OCI-M1 (cell line): ENCODE measurements around the gene DNAJB12.
"Not testable (repeated sequence)": the region's sequence is repeated elsewhere in the genome, so short reads cannot be mapped to it uniquely, and the experiment has no call there.

ENCODE experiments used
- DNase-seq: peaks from one replicate; lab custom pipeline; 2025; lab: John Stamatoyannopoulos, UW

Gene DNAJB12

DNA sequence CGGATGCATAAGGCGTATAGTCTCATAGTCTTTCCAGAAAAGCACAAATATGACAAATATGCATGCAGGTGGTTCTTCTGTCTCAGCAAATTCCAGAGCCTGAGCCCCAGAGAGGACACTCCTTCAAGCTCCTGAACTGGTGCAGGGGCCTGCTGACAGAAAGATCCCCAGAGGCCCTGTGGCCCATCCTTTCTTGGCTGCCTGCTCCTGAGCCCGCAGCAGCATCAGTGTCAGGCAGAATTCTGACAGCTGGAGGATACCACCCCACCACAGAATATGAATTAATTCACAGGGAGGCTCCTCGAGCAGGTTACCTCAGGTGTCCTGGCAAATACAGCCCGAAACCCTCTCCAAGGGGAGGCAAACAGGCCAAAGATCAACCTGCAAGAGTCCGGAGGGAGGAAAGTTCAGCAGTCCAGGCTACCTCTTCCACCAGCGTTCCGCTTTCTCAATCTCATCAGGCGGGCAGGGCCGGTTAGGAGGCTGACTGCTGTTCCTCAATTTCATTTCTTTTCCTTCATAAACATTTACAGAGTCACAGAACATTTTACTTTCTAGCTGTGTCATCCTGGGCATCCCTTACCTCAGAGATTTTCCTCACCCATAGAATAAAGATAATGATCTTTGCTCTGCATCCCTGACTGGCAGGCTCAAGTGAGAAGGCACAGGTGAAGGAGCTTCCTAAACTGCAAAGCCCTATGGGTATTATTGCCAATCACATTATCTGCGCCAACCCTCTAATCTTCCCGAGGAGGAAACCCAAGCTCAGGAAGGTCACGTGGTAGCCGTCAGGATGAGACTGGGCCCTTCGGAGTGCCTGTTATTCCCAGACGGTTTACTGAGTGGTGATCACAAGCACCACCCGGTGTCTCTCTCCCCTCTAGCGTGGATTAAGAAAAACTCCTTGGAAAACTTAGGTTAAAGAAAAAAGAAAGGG is 1.4 kb downstream of the DNAJB12 start:
- peak; percentile 76 for DNase-seq

DNA sequence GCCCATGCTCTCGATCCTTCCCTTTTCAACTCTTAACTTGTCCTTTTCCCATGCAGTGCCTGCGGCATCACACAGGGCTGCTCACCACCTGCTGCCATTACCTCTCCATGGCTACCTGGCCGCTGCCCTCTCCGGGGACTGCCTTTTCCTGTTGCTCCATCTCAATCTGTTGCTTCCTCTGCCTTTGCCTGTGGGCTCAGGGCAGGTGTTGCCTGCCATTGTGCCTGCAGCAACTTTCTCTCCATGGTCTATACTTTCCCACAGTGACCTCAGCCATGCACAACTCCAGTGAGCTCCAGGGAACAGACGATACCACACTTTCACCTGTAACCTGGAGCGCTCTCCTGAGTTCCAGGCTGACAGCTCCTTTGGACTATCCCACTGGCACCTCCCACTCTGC is 3.2 kb downstream of the DNAJB12 start:
- no peak for DNase-seq

DNA sequence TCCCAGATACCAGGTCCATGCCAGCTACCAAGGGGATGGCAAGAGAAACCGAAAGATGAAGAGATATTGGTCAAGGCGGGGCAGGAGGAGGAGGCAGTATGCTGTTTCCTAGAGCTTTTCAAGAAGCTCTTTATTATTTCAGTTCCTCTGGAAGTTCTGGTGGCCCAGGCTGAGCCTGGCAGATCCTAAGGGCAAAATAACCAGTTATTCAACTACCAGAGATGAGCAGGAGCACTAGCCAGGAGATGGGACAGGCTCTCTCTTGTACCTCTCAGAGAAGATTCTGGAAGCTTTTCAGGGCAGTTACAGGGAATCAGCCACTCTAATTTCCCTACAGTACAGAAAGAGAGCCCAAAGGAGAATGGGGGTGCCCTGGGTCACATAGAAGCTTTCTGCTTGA is 5.3 kb downstream of the DNAJB12 start:
- DNase-seq, result no peak

DNA sequence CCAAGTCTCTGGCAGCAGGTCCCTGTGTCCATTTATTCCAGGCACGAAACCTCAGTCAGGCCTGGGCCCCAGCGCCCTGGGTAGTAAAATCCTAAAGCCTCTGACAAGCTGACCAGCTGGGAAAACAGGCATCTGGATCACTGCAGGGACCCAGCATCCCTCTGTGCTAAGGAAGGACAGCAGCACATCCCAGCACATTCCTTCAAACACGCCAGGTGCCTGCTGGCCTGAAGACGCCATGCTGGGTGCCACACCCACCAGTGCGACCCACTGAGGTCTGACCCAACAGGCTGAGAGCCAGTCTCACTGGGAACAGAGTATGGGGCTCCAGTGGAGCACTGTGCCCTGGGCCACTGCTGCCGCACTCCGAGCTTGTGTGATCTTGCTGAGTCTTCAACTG is 6.4 kb downstream of the DNAJB12 start:
- no peak for DNase-seq

DNA sequence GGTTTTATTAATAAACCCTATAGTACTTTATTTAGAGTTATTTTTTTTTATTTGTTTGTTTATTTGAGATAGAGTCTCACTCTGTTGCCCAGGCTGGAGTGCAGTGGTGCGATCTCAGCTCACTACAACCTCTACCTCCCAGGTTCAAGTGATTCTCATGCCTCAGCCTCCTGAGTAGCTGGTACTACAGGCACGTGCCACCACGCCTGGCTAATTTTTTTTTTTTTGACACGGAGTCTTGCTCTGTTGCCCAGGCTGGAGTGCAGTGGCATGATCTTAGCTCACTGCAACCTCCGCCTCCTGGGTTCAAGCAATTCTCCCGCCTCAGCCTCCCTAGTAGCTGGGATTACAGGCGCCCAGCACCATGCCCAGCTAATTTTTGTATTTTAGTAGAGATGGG is 8.6 kb downstream of the DNAJB12 start:
- not testable (repeated sequence) for DNase-seq

DNA sequence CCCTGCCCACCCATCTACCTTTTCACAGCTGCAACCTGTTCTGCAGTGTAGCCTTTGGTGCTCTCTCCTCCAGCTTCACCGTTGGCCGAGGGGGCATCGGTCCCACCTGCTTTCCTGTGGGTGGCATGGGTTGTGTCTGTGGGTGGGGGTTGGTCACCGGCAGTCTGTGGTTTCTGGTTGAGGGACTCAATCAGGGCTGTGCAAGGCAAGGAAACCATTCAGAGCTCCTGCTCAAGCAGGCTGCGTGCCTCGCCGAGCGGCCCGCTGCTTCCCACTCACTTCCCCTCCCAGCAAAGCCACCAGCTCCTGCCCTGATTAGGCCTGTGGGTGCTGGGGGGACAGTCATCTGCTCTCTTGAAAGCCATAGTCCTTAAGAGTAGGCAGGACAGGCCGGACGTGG is 9.8 kb downstream of the DNAJB12 start:
- DNase-seq, result no peak

DNA sequence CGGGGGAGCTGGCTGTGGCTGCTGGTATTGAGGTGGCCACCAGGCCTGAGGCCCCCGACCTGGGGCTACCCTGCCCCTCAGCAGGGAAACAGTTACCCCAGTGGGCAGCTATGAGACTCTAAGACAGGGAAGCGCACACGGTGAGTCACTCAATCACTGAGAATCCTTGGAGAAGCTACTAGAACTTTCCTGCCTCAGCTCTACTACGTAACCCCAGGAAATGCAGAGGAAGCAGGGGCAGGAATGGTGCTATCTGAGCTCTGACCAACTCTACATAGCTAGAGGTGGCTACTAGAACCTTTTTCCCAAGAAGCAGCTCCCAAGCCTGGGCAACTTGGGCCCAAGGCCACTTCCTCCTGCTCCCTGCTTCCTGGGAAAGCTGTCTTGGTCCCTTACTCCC is 11.8 kb downstream of the DNAJB12 start:
- DNase-seq, result no peak

DNA sequence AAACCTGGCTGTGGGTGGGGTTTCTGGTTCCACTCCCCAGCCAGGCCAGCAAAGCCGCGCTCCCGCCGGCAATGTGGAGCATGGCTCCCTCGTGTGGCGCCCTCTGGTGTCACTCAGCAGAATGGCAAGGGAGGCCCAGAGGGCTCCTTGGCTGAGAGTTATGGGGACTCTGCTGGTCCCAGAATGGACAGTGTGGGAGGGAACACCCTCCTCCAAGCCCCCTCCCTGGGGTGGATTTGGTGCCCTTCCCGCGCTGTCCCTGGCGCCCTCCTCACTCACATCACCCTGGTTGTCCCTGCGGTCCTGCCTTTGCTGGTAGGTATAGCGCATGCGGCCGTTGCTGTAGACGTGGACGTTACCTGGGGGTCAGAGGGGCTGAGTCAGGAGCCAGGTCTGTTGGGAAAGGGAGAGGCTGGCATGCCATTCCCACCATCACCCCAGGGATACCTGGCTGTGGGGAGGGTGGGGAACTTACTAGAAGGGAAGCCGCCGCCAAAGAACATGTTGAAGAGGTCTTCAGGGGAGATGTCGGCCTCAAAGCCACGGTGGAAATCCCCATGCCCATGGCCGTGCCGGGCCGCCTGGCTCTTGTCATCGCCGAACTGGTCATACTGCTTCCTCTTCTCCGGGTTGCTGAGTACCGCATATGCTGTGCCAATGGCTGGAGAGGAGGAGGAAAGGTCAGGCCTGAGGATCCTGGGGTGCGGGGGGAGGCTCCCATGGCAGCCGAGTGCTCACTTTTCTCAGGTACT is 14.0 kb downstream of the DNAJB12 start:
- peak; percentile 89 for DNase-seq

DNA sequence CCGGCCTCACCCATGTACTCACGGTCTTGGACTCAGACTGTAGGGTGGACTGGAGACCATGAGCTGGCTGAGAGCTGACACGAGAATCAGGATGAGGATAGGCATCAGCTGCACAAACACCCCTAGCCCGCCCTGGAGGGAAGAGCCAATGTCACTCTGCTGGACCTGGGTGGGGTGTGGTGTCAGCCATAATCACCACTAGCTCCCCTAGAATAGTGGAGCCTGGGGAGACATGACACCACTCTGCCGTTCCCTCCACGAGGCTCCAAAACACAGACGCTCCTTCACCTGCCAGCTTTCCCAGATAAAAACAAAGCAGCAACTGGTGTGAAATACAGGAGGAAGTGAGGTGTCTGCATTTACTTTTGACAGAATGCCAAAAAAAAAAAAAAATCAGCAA is 16.5 kb downstream of the DNAJB12 start:
- DNase-seq, result no peak

DNA sequence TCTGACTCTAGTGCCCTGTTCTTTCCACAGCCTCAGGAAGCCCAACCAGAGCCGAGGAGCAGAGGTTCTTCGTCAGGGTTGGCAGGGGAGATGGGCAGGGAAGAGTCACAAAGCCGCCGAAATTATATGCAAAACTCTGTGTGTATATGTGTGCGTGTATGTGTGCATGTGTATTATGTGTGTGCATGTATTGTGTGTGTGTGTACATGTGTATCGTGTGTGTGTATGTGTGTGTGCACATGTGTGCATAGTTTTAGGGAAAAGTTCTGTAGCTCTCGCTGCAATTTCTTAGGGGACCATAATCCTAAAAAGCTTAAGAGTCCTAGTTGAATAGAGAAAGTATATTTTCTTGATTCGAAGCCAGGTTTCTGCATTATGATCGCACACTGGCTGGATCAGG is 17.0 kb downstream of the DNAJB12 start:
- no peak for DNase-seq

DNA sequence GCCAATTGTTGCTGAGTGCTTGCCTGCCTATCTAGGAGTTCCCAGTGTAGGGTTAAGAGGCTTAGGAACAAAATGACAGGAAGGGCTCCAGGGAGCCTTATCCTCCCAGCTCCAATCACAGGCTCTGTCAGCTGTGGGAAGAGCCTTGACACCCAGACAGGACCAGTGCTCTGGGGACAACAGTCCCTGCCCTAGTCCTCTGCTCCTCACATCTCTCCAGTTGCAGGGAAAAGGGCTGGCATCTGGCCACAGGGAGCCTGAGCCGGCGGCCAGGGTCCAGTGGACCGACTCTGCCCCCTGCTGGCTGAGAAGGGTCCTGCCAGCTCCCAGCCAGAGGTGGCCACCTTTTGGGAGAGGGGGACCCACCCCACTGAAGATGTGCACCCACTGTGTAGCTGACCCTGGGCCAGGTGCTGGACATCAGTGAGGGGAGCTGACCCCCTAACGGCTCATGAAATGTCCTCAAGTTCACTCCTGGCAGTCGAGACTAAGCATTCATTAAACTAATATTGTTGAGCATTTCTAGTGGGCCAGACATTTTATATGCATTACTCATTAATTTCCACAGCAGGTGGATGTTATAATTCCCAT is 17.6 kb downstream of the DNAJB12 start:
- DNase-seq, result peak; percentile 84

DNA sequence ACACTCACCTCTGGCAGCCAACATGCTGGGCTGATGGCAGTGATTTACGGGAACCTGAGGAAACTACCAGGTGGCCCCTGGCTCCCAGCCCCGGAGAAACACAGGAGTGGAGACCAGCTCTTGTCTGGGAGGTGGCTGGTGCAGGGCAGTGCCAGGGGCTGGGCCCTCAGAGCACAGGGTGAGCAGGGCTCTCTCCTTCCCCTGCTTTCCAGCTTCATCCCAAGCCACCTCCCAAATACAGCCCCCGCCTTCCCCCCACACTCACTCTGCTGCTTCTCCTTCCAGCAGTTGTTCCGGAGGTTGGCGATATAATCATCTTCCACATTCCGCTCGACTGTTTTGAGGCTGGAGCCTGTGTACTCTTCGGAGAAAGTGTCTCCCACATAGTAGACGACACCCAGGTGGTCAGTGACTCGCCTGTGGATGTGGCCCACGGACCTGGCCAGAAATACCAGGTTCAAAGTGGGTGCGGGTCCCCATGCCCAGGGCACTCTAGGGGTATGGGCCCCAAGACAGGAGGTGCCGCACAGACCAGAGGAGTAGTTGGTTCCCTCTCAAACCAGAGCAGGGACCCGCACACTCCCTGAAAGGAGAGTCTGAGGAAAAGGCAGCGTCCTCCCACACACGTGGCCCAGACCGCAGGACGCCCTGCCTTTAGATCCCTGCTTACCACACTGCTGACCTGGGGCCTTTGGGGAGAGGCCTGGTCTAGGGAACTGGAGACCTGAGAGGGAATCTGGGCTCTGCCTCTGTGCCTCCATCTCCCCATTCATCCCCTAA is 18.3 kb downstream of the DNAJB12 start:
- no peak for DNase-seq

DNA sequence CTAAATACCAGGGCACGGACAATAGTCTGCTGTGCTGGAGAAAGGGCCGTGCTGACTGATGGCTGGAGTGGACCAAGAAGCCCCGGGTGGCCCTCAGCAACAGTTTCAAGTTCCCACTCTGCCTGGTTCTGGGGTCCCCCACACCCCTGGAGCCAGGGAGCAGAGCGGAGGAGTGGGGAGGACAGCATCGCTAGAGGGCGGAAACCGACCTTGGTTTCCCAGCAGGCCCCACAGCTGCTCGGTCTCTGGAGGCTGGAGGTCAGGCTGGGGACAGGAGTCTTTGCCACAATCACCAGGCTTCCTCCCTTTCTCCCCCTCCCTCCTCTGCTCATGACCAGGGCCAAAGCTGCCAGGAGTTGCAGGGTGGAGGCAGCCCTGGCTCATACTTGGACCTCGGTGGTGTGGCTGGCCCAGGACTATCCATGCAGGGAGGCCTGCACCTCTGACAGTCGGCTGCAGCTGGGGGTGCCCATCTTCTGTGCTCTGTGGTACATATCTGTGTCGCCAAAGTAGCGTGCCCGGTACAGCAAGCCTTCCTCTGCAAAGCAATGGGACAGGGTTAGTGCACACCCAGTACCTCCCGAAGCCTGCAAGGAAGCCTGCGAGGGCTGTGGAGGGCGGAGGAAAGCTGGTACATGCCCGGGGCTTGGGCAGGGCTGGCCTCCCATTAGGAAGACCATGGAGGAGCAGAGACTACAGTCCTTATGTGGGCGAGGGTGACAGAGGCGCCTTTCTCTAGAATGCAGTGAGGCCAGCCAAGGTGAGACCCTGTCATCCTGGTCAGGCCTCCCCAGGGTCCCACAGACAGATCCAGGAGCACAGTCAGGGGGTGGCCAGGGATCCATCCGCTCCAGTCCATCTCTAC is 19.1 kb downstream of the DNAJB12 start:
- DNase-seq, result no peak

DNA sequence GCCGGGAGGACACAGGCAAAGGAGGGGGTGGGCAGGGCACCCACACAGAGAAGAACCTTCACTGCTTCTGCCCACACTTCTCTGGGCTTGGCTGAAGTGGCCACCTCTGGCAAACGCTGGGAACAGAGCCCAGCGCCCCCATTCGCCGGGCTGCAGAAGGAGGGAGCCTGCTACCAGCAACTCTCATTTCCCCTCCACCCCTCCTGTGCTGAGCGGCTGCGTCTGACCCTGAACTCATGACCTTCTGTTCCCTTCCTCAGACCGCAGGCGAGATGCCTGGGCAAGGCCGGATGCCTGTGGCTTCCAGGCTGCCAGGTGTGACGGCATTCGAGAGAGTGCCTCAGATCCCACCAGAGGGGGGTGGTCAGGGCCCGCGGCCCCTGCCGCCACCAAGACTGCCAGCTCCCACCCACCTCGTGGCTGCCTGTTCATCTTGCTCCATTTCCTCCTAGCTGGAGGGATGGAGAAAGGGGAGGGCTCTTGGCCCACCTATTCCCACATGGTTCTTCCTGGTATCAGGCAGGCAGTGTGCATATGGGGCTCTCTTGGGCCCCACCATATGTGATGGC is 19.8 kb downstream of the DNAJB12 start:
- no peak for DNase-seq

DNA sequence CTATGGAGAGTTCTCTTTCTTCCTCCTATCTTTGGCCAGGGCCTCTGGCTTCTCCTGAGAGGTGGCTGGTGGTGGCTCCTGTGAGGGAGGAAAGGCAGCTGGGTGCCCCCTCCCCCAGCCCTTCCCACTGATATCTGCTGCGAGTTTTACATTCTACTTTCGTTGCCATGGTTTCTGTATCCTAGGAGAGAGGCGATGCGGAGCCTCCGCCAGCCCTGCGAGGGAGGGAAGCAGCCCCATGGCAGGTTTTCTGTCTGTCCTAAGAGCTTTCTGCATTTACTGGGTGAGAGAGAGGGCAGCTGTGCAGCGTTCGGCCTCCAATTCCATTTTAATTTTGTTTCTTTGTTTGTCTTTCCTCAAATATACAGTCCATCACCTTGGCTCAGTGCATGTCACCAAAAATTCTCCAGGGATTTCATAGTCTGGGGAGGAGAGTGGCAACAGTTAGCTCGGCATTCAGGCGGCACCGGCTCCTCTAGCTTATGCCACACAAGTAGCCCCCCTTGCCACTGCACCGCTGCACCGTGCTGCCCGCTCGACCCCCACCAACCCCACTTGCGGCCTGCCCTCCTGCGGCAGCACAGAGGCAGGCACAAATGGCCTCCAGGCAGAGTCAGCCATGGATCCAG is 20.4 kb downstream of the DNAJB12 start:
- DNase-seq, result no peak

DNA sequence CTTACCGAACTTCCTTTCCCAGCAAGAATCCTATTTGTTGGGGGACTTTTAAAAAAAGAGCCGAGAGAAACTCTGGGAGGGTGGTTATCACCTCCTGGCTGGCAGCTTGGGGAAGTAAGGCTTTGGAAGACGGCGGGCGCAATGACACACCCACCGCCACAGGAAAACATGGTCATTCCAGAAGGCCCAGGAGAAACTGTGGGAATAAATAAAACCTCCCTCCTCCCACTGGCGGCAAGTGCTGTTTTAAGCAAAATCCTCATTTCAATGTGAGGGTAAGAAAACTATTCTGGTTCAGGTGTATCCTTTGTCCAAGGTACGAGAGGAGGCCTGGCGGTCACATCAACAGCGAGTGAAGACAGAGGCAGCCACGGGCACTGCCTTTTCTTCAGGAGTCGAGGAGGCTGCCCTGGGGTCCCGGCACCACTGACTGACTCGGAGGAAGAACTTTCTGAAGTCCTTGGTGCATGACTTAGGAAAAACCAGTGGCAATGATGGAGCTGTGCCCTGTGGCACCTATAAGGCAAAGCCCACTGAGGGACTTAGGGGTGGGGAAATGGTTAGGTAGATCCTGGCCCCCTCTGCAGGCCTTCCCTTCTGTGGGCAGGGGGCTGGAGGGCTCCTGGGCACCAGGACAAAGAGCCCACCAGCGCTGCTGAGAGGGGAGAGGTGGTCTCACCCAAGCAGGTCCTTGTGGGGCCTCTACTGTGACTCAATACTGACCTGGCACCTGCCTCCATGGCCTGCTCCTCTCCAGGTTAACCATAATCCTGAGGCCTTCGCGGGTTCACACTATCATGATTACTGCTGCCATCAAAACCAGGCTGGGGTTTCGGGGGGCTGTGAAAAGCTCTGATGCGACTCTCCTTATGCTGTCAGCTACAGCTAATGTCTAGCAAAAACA is 21.4 kb downstream of the DNAJB12 start:
- DNase-seq, result no peak

DNA sequence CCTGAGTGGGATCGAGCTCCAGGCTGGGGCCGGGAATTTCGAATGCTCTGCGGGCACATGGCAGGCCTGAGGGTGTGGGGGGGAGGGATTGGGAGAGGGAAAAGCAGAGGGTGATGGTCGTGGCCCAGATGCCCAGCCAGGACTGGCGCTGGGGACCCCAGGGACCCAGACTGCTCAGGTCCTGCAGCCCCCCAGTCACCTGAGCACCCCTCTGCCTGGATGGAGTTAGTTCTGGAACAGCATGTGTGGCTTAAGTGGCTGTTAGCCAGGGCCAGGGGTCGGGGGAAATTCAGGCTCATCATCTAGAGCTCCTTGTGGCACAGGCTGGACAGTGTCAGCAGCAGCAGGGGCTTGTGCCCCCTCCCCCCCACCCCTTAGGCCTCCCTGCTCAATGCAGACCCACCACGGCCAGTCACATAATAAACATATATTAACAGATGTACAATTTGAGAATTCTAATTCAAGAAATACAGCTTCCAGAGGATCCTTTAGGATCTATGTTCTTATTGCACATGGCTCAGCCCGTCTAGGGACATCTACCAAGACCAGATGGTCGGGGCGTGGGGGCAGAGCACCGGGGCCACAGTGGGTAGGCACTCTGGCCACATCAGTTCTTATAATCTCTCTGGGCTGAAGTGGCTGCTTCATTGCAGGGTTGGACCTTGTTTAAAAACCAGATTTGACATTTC is 22.2 kb downstream of the DNAJB12 start:
- DNase-seq, result peak; percentile 61

DNA sequence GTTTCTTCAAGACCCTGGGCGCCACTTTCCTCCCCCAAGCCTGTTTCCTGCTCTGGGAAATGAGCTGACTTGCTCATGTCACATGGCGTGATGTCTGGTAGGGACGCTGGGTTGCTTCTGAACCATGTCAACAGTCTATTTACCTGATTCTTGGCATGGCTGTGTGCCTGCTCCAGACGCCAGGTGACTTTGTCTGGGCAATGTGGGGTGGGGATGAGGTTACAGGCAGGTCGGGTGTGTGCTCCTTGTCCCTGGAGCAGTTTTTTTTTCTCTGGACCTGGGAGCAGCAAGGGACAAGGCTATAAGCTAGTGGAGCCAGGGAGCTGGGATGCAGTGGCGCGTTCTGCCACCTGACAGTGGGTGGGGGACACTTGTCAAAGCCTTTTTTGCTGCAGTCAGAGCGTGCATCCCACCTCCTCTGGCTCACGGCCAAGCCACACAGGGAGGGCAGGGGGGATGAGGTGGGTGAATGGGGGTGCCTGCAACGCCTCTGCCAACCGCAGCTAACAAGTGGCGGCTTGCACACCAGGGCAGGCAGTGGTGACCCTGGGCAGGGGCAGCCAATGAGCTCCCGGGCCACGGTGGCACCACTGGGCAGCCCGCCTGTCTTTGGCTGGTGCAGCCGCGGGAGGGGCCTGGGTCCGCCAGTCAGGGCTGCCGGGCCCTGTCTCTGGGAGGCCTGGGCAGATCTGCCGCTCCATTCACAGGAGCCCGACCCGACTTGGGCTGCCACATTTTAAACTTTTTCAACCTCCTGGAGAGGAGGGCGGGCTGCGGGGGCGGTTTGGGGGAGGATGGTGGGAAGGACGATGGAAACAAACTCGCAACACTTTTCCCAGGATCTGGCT is 22.9 kb downstream of the DNAJB12 start:
- DNase-seq, result peak; percentile 85
